EH (cell line): ENCODE measurements around the gene KIAA0513.

ENCODE experiments used
- DNase-seq: peaks from one replicate; pipeline ENCODE4 v3.0.0-alpha.2; 2015; ENCODE audit warnings: low read depth

Gene KIAA0513

GRCh38 chr16:85027349-85027957, at the start of gene KIAA0513:
KIAA0513 (plus strand) TSS chr16:85027795; CDS start chr16:85067072, 39,277 bp downstream.
- peak; percentile 91 for DNase-seq

- no peak for DNase-seq
Observed at GRCh38 chr16:84979516-84979915, 48.1 kb upstream of the KIAA0513 start.

- DNase-seq, result no peak
Observed at GRCh38 chr16:84982434-84982833, 45.2 kb upstream of the KIAA0513 start.

GRCh38 chr16:84985079-84986065, 42.2 kb upstream of the KIAA0513 start:
- peak; percentile 96 for DNase-seq

GRCh38 chr16:84986102-84986501, 41.5 kb upstream of the KIAA0513 start:
- DNase-seq, result no peak

GRCh38 chr16:84986879-84987278, 40.7 kb upstream of the KIAA0513 start:
- no peak for DNase-seq

GRCh38 chr16:84988328-84989080, 39.1 kb upstream of the KIAA0513 start:
- no peak for DNase-seq

GRCh38 chr16:84989749-84990620, 37.6 kb upstream of the KIAA0513 start:
- no peak for DNase-seq

GRCh38 chr16:84990782-84991181, 36.8 kb upstream of the KIAA0513 start:
- DNase-seq, result no peak

GRCh38 chr16:84992717-84993075, 34.9 kb upstream of the KIAA0513 start:
- DNase-seq, result peak; percentile 51

- no peak for DNase-seq
Observed at GRCh38 chr16:84993926-84994325, 33.7 kb upstream of the KIAA0513 start.

GRCh38 chr16:84995663-84996062, 31.9 kb upstream of the KIAA0513 start:
- DNase-seq, result no peak

- DNase-seq, result no peak
Observed at GRCh38 chr16:84996365-84996764, 31.2 kb upstream of the KIAA0513 start.

GRCh38 chr16:84999200-84999599, 28.4 kb upstream of the KIAA0513 start:
- DNase-seq, result peak; percentile 40

GRCh38 chr16:84999857-85000480, 27.6 kb upstream of the KIAA0513 start:
- no peak for DNase-seq

- DNase-seq, result no peak
Observed at GRCh38 chr16:85002099-85002541, 25.5 kb upstream of the KIAA0513 start.

GRCh38 chr16:85002608-85003007, 25.0 kb upstream of the KIAA0513 start:
- no peak for DNase-seq

GRCh38 chr16:85003076-85003475, 24.5 kb upstream of the KIAA0513 start:
- DNase-seq, result no peak

- DNase-seq, result peak; percentile 37
Observed at GRCh38 chr16:85003725-85004586, 23.6 kb upstream of the KIAA0513 start.
